ENCODE data around the gene ZBTB44.

- no peak for TF ChIP-seq EZH2 (IDR thresholded peaks at IDR 0.05)
- TF ChIP-seq POLR2AphosphoS5 (IDR thresholded peaks at IDR 0.05; ENCODE audit: borderline replicate concordance, low read depth, low read length): no peak
- no peak for TF ChIP-seq FOXP2 (optimal IDR thresholded peaks at IDR 0.05; ENCODE audit: control extremely low read depth, extremely low read length, insufficient read depth)
Measured at GRCh38 chr11:130216221-130216550, 98.5 kb downstream of the ZBTB44 start.
